Activated naive CD4-positive, alpha-beta T cell treated with anti-CD3 and anti-CD28 coated beads, Interleukin-2, amount 10 ng/mL, durations not matched to agents 7 days and 5 days (primary cell): ENCODE measurements around the gene MORN2.

ENCODE experiments used
- CTCF ChIA-PET: fragments of 350-600 bp; sonication (Branson Sonifier 250); formaldehyde crosslinking; loops from one replicate; lab custom pipeline; 2021; ENCODE audit warnings: antibody characterized with exemption; lab: Charles Lee
- DNase-seq: peaks from one replicate; pipeline ENCODE4 v3.0.0-alpha.2; 2020
- H3K27ac Mint-ChIP-seq: one replicate; pipeline ENCODE4 v1.8.0; 2021; ENCODE audit warnings: mild to moderate bottlenecking, moderate library complexity, mixed read lengths
- H3K27me3 Mint-ChIP-seq: one replicate; pipeline ENCODE4 v1.8.0; 2021; ENCODE audit warnings: mild to moderate bottlenecking, mixed read lengths
- H3K36me3 Mint-ChIP-seq: one replicate; pipeline ENCODE4 v1.8.0; 2021; ENCODE audit warnings: mixed read lengths
- H3K4me1 Mint-ChIP-seq: one replicate; pipeline ENCODE4 v1.8.0; 2021; ENCODE audit warnings: mixed read lengths
- H3K4me3 Mint-ChIP-seq: one replicate; pipeline ENCODE4 v1.8.0; 2021; ENCODE audit warnings: mild to moderate bottlenecking, moderate library complexity, mixed read lengths
- H3K9me3 Mint-ChIP-seq: one replicate; pipeline ENCODE4 v1.8.0; 2021; ENCODE audit warnings: mixed read lengths

MORN2 gene

DNA sequence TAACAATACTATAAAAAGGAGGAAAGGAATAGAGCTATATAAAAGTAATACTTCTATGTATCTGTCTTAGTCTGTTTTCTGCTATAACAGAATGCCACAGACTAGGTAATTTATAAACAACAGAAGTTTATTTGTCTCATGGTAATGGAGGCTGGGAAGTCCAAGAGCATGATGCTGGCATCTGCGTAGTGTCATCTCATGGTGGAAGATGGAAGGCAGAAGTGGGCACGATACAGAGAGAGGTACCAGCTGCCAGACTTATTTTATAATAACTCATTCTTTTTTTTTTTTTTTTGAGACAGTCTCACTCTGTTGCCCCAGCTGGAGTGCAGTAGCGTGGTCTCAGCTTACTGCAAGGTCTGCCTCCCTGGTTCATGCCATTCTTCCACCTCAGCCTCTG lies 4.3 kb upstream of the MORN2 start:
- peaks cover 20% of the 10 kb centered on the region for H3K4me1 Mint-ChIP-seq
- no peak overlapping the region for H3K4me3 Mint-ChIP-seq
- H3K27ac Mint-ChIP-seq = no peak overlapping the region
- H3K9me3 Mint-ChIP-seq = peaks cover 21% of the 10 kb centered on the region
- DNase-seq = no peak
- peaks cover 10% of the 10 kb centered on the region for H3K36me3 Mint-ChIP-seq
- H3K27me3 Mint-ChIP-seq = no peaks in the 10 kb centered on the region
- CTCF ChIA-PET = no interaction called here

DNA sequence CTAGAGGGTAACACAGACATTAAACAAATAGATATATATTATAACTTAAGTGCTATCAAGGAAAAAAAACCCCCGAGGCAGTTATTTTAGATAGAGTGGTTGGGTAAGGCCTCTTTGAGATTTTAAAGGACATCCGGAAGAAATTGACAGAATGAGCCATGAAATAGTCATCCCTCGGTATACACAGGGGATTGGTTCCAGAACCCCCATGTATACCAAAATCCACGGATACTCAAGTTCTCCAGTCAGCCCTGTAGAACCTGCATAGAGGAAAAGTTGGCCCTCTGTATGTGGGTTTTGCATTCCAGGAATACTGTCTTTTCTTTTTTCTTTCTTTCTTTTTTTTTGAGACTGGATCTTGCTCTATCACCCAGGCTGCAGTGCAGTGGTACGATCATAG lies 2.0 kb upstream of the MORN2 start:
- no peak overlapping the region for H3K27ac Mint-ChIP-seq
- CTCF ChIA-PET = no interaction called here
- H3K27me3 Mint-ChIP-seq = no peaks in the 10 kb centered on the region
- DNase-seq = no peak
- H3K4me3 Mint-ChIP-seq = no peak overlapping the region
- peaks cover 22% of the 10 kb centered on the region for H3K4me1 Mint-ChIP-seq
- peaks cover 21% of the 10 kb centered on the region for H3K9me3 Mint-ChIP-seq
- peaks cover 10% of the 10 kb centered on the region for H3K36me3 Mint-ChIP-seq

GRCh38 chr2:38875227-38875575 lies 575 bp upstream of the MORN2 start:
- Mint-ChIP-seq H3K4me3 (peak overlapping the region; percentile 81), H3K27ac (peak overlapping the region; percentile 70), H3K36me3 (peaks cover 7% of the 10 kb centered on the region), H3K27me3 (no peaks in the 10 kb centered on the region), H3K4me1 (peaks cover 22% of the 10 kb centered on the region), H3K9me3 (peaks cover 11% of the 10 kb centered on the region)
- CTCF ChIA-PET = no interaction called here
- no peak for DNase-seq

GRCh38 chr2:38876407-38876806 lies 631 bp downstream of the MORN2 start:
- H3K27ac Mint-ChIP-seq = no peak overlapping the region
- H3K4me1 Mint-ChIP-seq = peaks cover 22% of the 10 kb centered on the region
- H3K4me3 Mint-ChIP-seq = peak overlapping the region; percentile 81
- H3K36me3 Mint-ChIP-seq = peaks cover 4% of the 10 kb centered on the region
- DNase-seq = no peak
- CTCF ChIA-PET = no interaction called here
- no peaks in the 10 kb centered on the region for H3K27me3 Mint-ChIP-seq
- peaks cover 10% of the 10 kb centered on the region for H3K9me3 Mint-ChIP-seq

GRCh38 chr2:38886063-38886462 lies 10.3 kb downstream of the MORN2 start:
- no peaks in the 10 kb centered on the region for H3K4me1 Mint-ChIP-seq
- no peak overlapping the region for H3K4me3 Mint-ChIP-seq
- H3K27me3 Mint-ChIP-seq = peaks cover 4% of the 10 kb centered on the region
- no peaks in the 10 kb centered on the region for H3K9me3 Mint-ChIP-seq
- H3K27ac Mint-ChIP-seq = no peak overlapping the region
- DNase-seq = no peak
- CTCF ChIA-PET = no interaction called here
- H3K36me3 Mint-ChIP-seq = no peaks in the 10 kb centered on the region

- DNase-seq = no peak
- H3K27ac Mint-ChIP-seq = no peak overlapping the region
- H3K27me3 Mint-ChIP-seq = peaks cover 7% of the 10 kb centered on the region
- no peak overlapping the region for H3K4me3 Mint-ChIP-seq
- H3K36me3 Mint-ChIP-seq = no peaks in the 10 kb centered on the region
- CTCF ChIA-PET = no interaction called here
- H3K9me3 Mint-ChIP-seq = no peaks in the 10 kb centered on the region
- H3K4me1 Mint-ChIP-seq = no peaks in the 10 kb centered on the region
Measured at GRCh38 chr2:38887347-38887746, 11.6 kb downstream of the MORN2 start.

- Mint-ChIP-seq H3K4me3 (no peak overlapping the region), H3K4me1 (no peaks in the 10 kb centered on the region), H3K27me3 (peaks cover 7% of the 10 kb centered on the region), H3K27ac (no peak overlapping the region), H3K9me3 (no peaks in the 10 kb centered on the region), H3K36me3 (no peaks in the 10 kb centered on the region)
- no peak for DNase-seq
- CTCF ChIA-PET = no interaction called here
Measured at GRCh38 chr2:38887902-38888554, 12.3 kb downstream of the MORN2 start.

DNA sequence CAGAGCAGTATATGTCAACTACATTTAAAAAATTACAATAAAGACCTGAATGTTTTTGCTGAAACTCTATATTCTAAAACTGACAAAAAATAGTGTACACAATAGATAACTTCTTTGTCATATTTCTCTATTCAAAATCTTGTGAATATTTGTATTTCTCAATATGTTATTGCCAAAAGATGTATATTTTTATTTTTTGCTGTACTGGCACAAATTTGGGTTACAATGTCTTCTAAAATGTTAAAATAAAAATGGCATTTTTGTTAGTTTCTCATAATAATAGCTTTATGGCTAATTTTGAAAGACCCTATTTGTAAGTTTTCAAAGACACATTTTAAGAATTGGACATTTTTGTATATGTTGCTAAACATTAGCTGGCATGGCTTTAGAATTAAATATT lies 13.3 kb downstream of the MORN2 start:
- DNase-seq = no peak
- no peak overlapping the region for H3K27ac Mint-ChIP-seq
- no peaks in the 10 kb centered on the region for H3K4me1 Mint-ChIP-seq
- H3K36me3 Mint-ChIP-seq = no peaks in the 10 kb centered on the region
- no peak overlapping the region for H3K4me3 Mint-ChIP-seq
- CTCF ChIA-PET = no interaction called here
- H3K27me3 Mint-ChIP-seq = peaks cover 7% of the 10 kb centered on the region
- H3K9me3 Mint-ChIP-seq = no peaks in the 10 kb centered on the region

- H3K36me3 Mint-ChIP-seq = no peaks in the 10 kb centered on the region
- no peak for DNase-seq
- no peak within 1 kb of the TSS for H3K4me3 Mint-ChIP-seq
- CTCF ChIA-PET = no interaction called here
- peaks cover 7% of the 10 kb centered on the region for H3K27me3 Mint-ChIP-seq
- no peak within 1 kb of the TSS for H3K27ac Mint-ChIP-seq
- no peaks in the 10 kb centered on the region for H3K9me3 Mint-ChIP-seq
- H3K4me1 Mint-ChIP-seq = no peaks in the 10 kb centered on the region
Measured at GRCh38 chr2:38889575-38889974, 13.8 kb downstream of the MORN2 start, which contains the start of gene ARHGEF33. ARHGEF33 (plus strand) TSS chr2:38889875; CDS start chr2:38919448, 29,573 bp downstream.

DNA sequence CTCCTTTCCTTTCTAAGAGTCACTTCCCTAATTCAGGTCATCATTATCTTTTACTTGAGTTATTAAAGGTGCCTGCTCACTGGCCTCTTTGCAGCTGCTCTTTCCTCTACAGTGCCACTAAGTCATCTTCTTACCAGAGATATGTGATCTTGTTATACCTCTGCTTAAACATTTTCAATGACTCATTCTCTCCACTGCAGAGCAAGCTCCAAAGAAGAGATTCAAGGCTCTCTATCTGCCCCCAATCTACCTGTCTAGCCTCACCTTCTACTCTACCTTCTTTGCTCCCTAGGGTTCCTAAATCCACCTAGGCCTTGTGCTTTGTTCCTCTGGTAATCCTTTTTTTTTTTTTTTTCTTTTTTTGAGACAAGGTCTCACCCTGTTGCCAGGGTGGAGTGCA lies 17.0 kb downstream of the MORN2 start:
- Mint-ChIP-seq H3K27ac (no peak overlapping the region), H3K27me3 (peaks cover 19% of the 10 kb centered on the region)
- CTCF ChIA-PET = interaction anchor here (1.2 kb wide), 1 partner anchor 55 kb away, joined by 4 read pairs; no protein-coding TSS in a partner anchor

GRCh38 chr2:38898256-38898655 lies 22.5 kb downstream of the MORN2 start:
- CTCF ChIA-PET = no interaction called here
- Mint-ChIP-seq H3K4me1 (no peaks in the 10 kb centered on the region), H3K9me3 (no peaks in the 10 kb centered on the region), H3K27me3 (peaks cover 17% of the 10 kb centered on the region), H3K27ac (no peak overlapping the region), H3K36me3 (no peaks in the 10 kb centered on the region), H3K4me3 (no peak overlapping the region)
- DNase-seq = no peak

More for the DNA sequence above, 17.0 kb downstream of the MORN2 start:
- H3K4me3 Mint-ChIP-seq = no peak overlapping the region
- H3K9me3 Mint-ChIP-seq = no peaks in the 10 kb centered on the region
- DNase-seq = no peak
- no peaks in the 10 kb centered on the region for H3K36me3 Mint-ChIP-seq
- H3K4me1 Mint-ChIP-seq = no peaks in the 10 kb centered on the region

DNA sequence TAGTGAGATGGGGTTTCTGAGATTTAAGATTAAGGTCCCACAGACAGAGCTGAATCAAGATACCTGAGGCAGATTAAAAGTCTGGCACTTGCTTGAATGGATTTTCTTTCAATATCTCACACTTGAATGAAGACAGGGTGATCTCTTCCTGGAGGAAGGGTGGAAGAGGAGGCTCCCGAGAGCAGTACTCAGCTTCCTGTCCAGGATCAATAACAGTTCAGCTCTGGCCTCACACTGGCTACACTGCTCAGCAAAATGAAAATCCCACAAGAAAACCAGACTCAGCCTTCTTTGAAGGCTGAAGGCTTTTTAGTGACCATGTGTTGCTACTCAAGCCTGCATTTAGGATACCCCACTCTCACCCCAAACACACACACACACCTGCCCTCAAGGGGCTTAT lies 24.9 kb downstream of the MORN2 start:
- DNase-seq = no peak
- H3K9me3 Mint-ChIP-seq = no peaks in the 10 kb centered on the region
- no peak overlapping the region for H3K4me3 Mint-ChIP-seq
- no peaks in the 10 kb centered on the region for H3K36me3 Mint-ChIP-seq
- H3K27ac Mint-ChIP-seq = no peak overlapping the region
- CTCF ChIA-PET = interaction anchor here (1.0 kb wide), 1 partner anchor 9 kb away, joined by 3 read pairs; no protein-coding TSS in a partner anchor
- no peaks in the 10 kb centered on the region for H3K4me1 Mint-ChIP-seq
- peaks cover 17% of the 10 kb centered on the region for H3K27me3 Mint-ChIP-seq

DNA sequence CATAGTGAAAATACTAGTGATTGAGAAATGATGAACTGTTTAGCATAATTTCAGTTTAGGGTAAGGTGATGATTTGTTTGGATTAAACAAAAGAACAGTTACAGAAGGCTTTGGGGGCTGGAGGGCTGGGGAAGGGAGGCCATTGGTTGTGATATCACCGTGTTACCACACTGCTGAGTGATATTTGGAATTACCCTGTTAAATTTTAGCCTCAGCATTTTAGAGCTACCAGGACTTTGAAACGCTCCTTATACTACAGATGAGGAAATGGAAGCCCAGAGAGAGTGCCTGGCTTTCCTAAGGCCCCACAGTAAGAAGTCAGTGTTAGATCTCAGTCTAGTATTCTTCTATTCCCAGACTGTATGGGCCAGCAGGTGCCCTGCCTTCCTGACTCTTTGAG lies 29.5 kb downstream of the MORN2 start:
- Mint-ChIP-seq H3K4me1 (peaks cover 6% of the 10 kb centered on the region), H3K9me3 (no peaks in the 10 kb centered on the region), H3K27me3 (peaks cover 5% of the 10 kb centered on the region), H3K36me3 (no peaks in the 10 kb centered on the region), H3K27ac (no peak overlapping the region), H3K4me3 (no peak overlapping the region)
- CTCF ChIA-PET = no interaction called here
- no peak for DNase-seq

GRCh38 chr2:38907242-38907641 lies 31.5 kb downstream of the MORN2 start:
- DNase-seq = no peak
- Mint-ChIP-seq H3K9me3 (no peaks in the 10 kb centered on the region), H3K36me3 (no peaks in the 10 kb centered on the region), H3K4me3 (no peak overlapping the region), H3K27ac (no peak overlapping the region), H3K4me1 (peaks cover 6% of the 10 kb centered on the region), H3K27me3 (peaks cover 5% of the 10 kb centered on the region)
- CTCF ChIA-PET = no interaction called here

- H3K4me3 Mint-ChIP-seq = no peak overlapping the region
- no peaks in the 10 kb centered on the region for H3K9me3 Mint-ChIP-seq
- H3K27me3 Mint-ChIP-seq = peaks cover 5% of the 10 kb centered on the region
- DNase-seq = no peak
- H3K36me3 Mint-ChIP-seq = no peaks in the 10 kb centered on the region
- H3K27ac Mint-ChIP-seq = no peak overlapping the region
- peaks cover 6% of the 10 kb centered on the region for H3K4me1 Mint-ChIP-seq
- CTCF ChIA-PET = no interaction called here
Measured at GRCh38 chr2:38907743-38908562, 32.2 kb downstream of the MORN2 start.
